Measurements from ENCODE around the gene CEND1. TPM values are rescaled to one million over a fixed set of nuclear protein-coding genes. Genes with fewer than 3 reads are reported as not detected.

The CEND1 gene
- total and polyA plus RNA-seq, 2 of the 13 experiments (the other 11 are each of a cell fraction or from before 2014, with no cell fraction given): not detected

DNA sequence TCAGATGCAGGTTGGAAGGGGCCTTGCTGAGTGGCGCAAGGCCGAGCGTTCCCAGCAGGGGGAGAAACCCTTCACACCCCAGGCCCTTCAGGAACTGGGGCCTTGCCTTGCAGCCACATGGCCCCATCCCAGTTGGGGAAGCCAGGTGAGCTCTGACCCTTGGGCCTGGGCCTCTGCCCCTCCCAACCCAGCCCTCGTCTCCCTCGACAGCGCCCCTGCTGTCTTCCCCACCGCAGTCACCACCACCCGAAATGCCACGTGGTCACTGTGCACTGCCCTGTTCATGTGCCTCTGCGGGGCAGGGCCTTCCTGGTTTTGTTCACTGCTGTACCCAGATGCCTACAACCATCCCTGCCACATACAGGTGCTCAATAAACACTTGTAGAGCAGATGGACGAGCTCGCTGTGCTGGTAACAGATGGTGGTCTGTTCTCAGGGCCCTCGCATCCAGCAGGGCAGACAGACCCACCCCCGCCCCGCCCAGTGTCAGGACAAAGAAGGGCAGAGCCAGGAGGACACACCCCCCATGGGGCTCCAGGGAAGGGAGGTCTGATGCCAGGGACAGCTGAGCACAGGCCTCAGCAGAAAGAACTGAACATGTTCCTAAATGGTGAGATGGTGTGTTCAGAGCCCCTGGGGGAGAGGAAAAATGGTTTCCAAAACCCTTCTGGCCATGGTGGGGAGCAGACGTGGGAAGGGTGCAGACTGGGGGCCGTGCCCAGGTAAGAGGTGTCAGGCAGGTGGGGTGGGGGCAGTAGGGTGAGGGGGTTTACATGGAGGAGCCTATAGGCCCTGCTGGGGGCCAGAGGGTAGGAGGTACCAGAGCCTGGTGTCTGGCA is 48.8 kb upstream of the CEND1 start (continued):
- TF ChIP-seq, protein P1, sequence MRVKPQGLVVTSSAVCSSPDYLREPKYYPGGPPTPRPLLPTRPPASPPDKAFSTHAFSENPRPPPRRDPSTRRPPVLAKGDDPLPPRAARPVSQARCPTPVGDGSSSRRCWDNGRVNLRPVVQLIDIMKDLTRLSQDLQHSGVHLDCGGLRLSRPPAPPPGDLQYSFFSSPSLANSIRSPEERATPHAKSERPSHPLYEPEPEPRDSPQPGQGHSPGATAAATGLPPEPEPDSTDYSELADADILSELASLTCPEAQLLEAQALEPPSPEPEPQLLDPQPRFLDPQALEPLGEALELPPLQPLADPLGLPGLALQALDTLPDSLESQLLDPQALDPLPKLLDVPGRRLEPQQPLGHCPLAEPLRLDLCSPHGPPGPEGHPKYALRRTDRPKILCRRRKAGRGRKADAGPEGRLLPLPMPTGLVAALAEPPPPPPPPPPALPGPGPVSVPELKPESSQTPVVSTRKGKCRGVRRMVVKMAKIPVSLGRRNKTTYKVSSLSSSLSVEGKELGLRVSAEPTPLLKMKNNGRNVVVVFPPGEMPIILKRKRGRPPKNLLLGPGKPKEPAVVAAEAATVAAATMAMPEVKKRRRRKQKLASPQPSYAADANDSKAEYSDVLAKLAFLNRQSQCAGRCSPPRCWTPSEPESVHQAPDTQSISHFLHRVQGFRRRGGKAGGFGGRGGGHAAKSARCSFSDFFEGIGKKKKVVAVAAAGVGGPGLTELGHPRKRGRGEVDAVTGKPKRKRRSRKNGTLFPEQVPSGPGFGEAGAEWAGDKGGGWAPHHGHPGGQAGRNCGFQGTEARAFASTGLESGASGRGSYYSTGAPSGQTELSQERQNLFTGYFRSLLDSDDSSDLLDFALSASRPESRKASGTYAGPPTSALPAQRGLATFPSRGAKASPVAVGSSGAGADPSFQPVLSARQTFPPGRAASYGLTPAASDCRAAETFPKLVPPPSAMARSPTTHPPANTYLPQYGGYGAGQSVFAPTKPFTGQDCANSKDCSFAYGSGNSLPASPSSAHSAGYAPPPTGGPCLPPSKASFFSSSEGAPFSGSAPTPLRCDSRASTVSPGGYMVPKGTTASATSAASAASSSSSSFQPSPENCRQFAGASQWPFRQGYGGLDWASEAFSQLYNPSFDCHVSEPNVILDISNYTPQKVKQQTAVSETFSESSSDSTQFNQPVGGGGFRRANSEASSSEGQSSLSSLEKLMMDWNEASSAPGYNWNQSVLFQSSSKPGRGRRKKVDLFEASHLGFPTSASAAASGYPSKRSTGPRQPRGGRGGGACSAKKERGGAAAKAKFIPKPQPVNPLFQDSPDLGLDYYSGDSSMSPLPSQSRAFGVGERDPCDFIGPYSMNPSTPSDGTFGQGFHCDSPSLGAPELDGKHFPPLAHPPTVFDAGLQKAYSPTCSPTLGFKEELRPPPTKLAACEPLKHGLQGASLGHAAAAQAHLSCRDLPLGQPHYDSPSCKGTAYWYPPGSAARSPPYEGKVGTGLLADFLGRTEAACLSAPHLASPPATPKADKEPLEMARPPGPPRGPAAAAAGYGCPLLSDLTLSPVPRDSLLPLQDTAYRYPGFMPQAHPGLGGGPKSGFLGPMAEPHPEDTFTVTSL (CRISPR knock-in tag; IDR thresholded peaks at IDR 0.05; ENCODE audit: borderline replicate concordance): no peak
- no peak; the same call in 1 of the 2 replicates for TF ChIP-seq KDM5B (CRISPR knock-in tag; IDR thresholded peaks at IDR 0.05; ENCODE audit: borderline replicate concordance)
- TF ChIP-seq NCOA5 (CRISPR knock-in tag; IDR thresholded peaks at IDR 0.05): no peak
- no peak for TF ChIP-seq SATB2 (CRISPR knock-in tag; IDR thresholded peaks at IDR 0.05)
- TF ChIP-seq, protein P2, sequence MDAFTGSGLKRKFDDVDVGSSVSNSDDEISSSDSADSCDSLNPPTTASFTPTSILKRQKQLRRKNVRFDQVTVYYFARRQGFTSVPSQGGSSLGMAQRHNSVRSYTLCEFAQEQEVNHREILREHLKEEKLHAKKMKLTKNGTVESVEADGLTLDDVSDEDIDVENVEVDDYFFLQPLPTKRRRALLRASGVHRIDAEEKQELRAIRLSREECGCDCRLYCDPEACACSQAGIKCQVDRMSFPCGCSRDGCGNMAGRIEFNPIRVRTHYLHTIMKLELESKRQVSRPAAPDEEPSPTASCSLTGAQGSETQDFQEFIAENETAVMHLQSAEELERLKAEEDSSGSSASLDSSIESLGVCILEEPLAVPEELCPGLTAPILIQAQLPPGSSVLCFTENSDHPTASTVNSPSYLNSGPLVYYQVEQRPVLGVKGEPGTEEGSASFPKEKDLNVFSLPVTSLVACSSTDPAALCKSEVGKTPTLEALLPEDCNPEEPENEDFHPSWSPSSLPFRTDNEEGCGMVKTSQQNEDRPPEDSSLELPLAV (CRISPR knock-in tag; conservative IDR thresholded peaks at IDR 0.05; ENCODE audit: low read depth): no peak
- peak; percentile 73 for TF ChIP-seq ZNF878 (CRISPR knock-in tag; IDR thresholded peaks at IDR 0.05)
- no peak for TF ChIP-seq CHD2 (IDR thresholded peaks at IDR 0.05; ENCODE audit: low read depth, low read length)
- TF ChIP-seq AGO1 (IDR thresholded peaks at IDR 0.05; ENCODE audit: low read depth, low read length, poor library complexity, severe bottlenecking): peak; percentile 37
- TF ChIP-seq ZSCAN21 (CRISPR knock-in tag; IDR thresholded peaks at IDR 0.05; ENCODE audit: borderline replicate concordance): peak; percentile 77; the same call in 1 of the 2 replicates
- TF ChIP-seq, protein P3, sequence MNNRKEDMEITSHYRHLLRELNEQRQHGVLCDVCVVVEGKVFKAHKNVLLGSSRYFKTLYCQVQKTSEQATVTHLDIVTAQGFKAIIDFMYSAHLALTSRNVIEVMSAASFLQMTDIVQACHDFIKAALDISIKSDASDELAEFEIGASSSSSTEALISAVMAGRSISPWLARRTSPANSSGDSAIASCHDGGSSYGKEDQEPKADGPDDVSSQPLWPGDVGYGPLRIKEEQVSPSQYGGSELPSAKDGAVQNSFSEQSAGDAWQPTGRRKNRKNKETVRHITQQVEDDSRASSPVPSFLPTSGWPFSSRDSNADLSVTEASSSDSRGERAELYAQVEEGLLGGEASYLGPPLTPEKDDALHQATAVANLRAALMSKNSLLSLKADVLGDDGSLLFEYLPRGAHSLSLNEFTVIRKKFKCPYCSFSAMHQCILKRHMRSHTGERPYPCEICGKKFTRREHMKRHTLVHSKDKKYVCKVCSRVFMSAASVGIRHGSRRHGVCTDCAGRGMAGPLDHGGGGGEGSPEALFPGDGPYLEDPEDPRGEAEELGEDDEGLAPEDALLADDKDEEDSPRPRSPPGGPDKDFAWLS (CRISPR knock-in tag; IDR thresholded peaks at IDR 0.05; ENCODE audit: borderline replicate concordance): no peak
- peak; percentile 83 for TF ChIP-seq TARDBP (CRISPR knock-in tag; IDR thresholded peaks at IDR 0.05)
- TF ChIP-seq, protein P4, sequence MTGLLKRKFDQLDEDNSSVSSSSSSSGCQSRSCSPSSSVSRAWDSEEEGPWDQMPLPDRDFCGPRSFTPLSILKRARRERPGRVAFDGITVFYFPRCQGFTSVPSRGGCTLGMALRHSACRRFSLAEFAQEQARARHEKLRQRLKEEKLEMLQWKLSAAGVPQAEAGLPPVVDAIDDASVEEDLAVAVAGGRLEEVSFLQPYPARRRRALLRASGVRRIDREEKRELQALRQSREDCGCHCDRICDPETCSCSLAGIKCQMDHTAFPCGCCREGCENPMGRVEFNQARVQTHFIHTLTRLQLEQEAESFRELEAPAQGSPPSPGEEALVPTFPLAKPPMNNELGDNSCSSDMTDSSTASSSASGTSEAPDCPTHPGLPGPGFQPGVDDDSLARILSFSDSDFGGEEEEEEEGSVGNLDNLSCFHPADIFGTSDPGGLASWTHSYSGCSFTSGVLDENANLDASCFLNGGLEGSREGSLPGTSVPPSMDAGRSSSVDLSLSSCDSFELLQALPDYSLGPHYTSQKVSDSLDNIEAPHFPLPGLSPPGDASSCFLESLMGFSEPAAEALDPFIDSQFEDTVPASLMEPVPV (CRISPR knock-in tag; IDR thresholded peaks at IDR 0.05): peak; percentile 33; the same call in 1 of the 2 replicates
- TF ChIP-seq ZFP41 (CRISPR knock-in tag; IDR thresholded peaks at IDR 0.05; ENCODE audit: borderline replicate concordance): 0 out of 2 replicates have a peak, but pooled peaks have one; percentile 66
- no peak for TF ChIP-seq IKZF4 (CRISPR knock-in tag; IDR thresholded peaks at IDR 0.05; ENCODE audit: borderline replicate concordance, low read depth, not compliant biosample characterization)
- no peak for TF ChIP-seq ZNF841 (CRISPR knock-in tag; IDR thresholded peaks at IDR 0.05; ENCODE audit: borderline replicate concordance)
- TF ChIP-seq HOXA7 (CRISPR knock-in tag; IDR thresholded peaks at IDR 0.05): no peak
- 0 out of 2 replicates have a peak, but pooled peaks have one; percentile 37 for TF ChIP-seq TSC22D2 (CRISPR knock-in tag; IDR thresholded peaks at IDR 0.05; ENCODE audit: borderline replicate concordance)

Measured in HepG2 (cell line).